K562 (cell line): Measurements from ENCODE around the gene CHST12. TPM values are rescaled to one million over a fixed set of nuclear protein-coding genes. Genes with fewer than 3 reads are reported as not detected.
A peak's percentile ranks its signal among the peaks of the same experiment; 100 is the strongest.

Source experiments
- ATAC-seq: fragments of 200-7000 bp; cut with Tn5 transposase; 3 replicates; pipeline ENCODE4 v1.9.1; 2020; ENCODE audit warnings: moderate library complexity
- BruUV-seq: library from RNA; stranded (reverse); fragments of 400-500 nt; replicated peaks from 2 replicates; lab custom pipeline; 2021; lab: Mats Ljungman, UMichigan
- CTCF ChIA-PET: fragments of 300-600 bp; formaldehyde crosslinking; extraction: SDS; loops from one replicate; lab custom pipeline; 2021; ENCODE audit warnings: low intra/inter-chr PET ratio; lab: Yijun Ruan, JAX
- POLR2A ChIA-PET: fragments of 300-600, 350-650 bp; sonication (Branson Sonifier 250); formaldehyde crosslinking; extraction: SDS; loops from one replicate; lab custom pipeline; 2021; ENCODE audit warnings: antibody characterized with exemption, inconsistent platforms; lab: Yijun Ruan, JAX
- DNase-seq, 4 experiments: peaks; one replicate each; pipeline versions ENCODE4 v3.0.0 to v3.0.0-alpha.2; 2011 to 2018; ENCODE audit warnings: low spot score in 3 of 4, mixed read lengths in 3 of 4; ENCODE audit errors: extremely low read depth in 1 of 4
- FAIRE-seq: peaks from 2 replicates; lab custom pipeline; 2011; peaks lifted over from hg19 to GRCh38; lab: Jason Lieb, UNC
- H2AFZ ChIP-seq: 2 replicates; pipeline ENCODE4 v1.6.0; 2011; ENCODE audit warnings: low read depth, low read length, control low read depth, inconsistent platforms
- H3K27ac ChIP-seq: fragments of 200-600 bp; 3 replicates; pipeline ENCODE4 v1.8.0; 2011; ENCODE audit warnings: low read depth, mild to moderate bottlenecking, control low read depth, inconsistent platforms, low read length, moderate library complexity, mixed read lengths; ENCODE audit errors: extremely low read depth
- H3K27me3 ChIP-seq, 2 experiments: fragments of 300-600 bp in 1 of 2; 2 replicates in 1 of 2; 3 replicates in 1 of 2; pipeline versions ENCODE4 v1.6.0 to v1.8.0; 2011; ENCODE audit warnings: inconsistent platforms in 2 of 2, low read length in 2 of 2, mild to moderate bottlenecking in 1 of 2, mixed read lengths in 1 of 2, moderate library complexity in 1 of 2; ENCODE audit not compliant: control insufficient read depth in 2 of 2, insufficient read depth in 2 of 2
- H3K36me3 ChIP-seq: fragments of 300-600 bp; 3 replicates; pipeline ENCODE4 v1.8.0; 2011; ENCODE audit warnings: mild to moderate bottlenecking, low read length, inconsistent platforms; ENCODE audit not compliant: control insufficient read depth, insufficient read depth
- H3K4me1 ChIP-seq, 2 experiments: fragments of 200-600 bp in 1 of 2; replicated peaks in 1 of 2; 2 replicates in 1 of 2; 3 replicates in 1 of 2; pipeline versions ENCODE4 v1.5.1 to v1.8.0; 2011; ENCODE audit warnings: inconsistent platforms in 2 of 2, low read length in 2 of 2, mild to moderate bottlenecking in 1 of 2, mixed read lengths in 1 of 2, moderate library complexity in 1 of 2; ENCODE audit not compliant: control insufficient read depth in 2 of 2, insufficient read depth in 2 of 2
- H3K4me2 ChIP-seq: 2 replicates; pipeline ENCODE4 v1.6.1; 2011; ENCODE audit warnings: low read length, control low read depth, inconsistent platforms, mixed read lengths; ENCODE audit not compliant: insufficient read depth
- H3K4me3 ChIP-seq: fragments of 200-600 bp; sonication (generic), shearing (Covaris generic); 2 replicates; pipeline ENCODE4 v1.5.1; 2016; ENCODE audit warnings: control low read depth, inconsistent platforms
- H3K79me2 ChIP-seq: fragments of 200-600 bp; 3 replicates; pipeline ENCODE4 v1.8.0; 2011; ENCODE audit warnings: low read length, inconsistent platforms; ENCODE audit not compliant: control insufficient read depth, insufficient read depth
- H3K9ac ChIP-seq, 2 experiments: 2 replicates each; pipeline versions ENCODE4 v1.6.0 to v1.6.1; 2011; ENCODE audit warnings: low read depth in 2 of 2, low read length in 2 of 2, control low read depth in 1 of 2, inconsistent platforms in 1 of 2, mild to moderate bottlenecking in 1 of 2, mixed read lengths in 1 of 2; ENCODE audit not compliant: insufficient read depth in 1 of 2
- H3K9me1 ChIP-seq: one replicate; pipeline ENCODE4 v1.6.0; 2011; ENCODE audit warnings: inconsistent platforms, mild to moderate bottlenecking, low read length, moderate library complexity; ENCODE audit not compliant: control insufficient read depth, insufficient read depth
- H3K9me3 ChIP-seq: replicated peaks from 2 replicates; pipeline ENCODE4 v1.5.1; 2011; ENCODE audit warnings: low read depth, low read length, inconsistent platforms; ENCODE audit not compliant: control insufficient read depth, insufficient read depth
- H4K20me1 ChIP-seq: replicated peaks from 2 replicates; pipeline ENCODE4 v1.6.1; 2011; ENCODE audit warnings: low read length, inconsistent platforms, mixed read lengths; ENCODE audit not compliant: control insufficient read depth, insufficient read depth
- KLF1 ChIP-seq: fragments of 450-650 bp; IDR thresholded peaks from 2 replicates; pipeline ENCODE4 v1.6.1; 2016; ENCODE audit warnings: missing genetic modification characterization, missing compliant biosample characterization
- POLR2G ChIP-seq: fragments of 200-400 bp; formaldehyde crosslinking; IDR thresholded peaks from 2 replicates; pipeline ENCODE4 v1.6.1; 2017; ENCODE audit warnings: low read depth, mild to moderate bottlenecking, antibody characterized with exemption, low read length, moderate library complexity
- ZNF347 ChIP-seq: fragments of 450-650 bp; formaldehyde crosslinking; IDR thresholded peaks from 2 replicates; pipeline ENCODE4 v1.4.0; 2020; ENCODE audit warnings: low read depth, mild to moderate bottlenecking, moderate library complexity
- WGBS: fragments of 100-300 bp; shearing (Covaris generic); methylation state at CpG from one replicate; pipeline ENCODE4 v1.1.6; 2016; ENCODE audit warnings: low coverage, mixed read lengths; ENCODE audit not compliant: insufficient coverage; ENCODE audit errors: missing lambda C conversion rate; 5-methylcytosine and 5-hydroxymethylcytosine counted together
- in situ Hi-C: fragments of 300-500 bp; cut with MboI; formaldehyde crosslinking; loops from 4 replicates; pipeline ENCODE4 v1.15.0; 2018; ENCODE audit warnings: inconsistent platforms, mixed read lengths
- intact Hi-C: fragments of 100-400 bp; cut with micrococcal nuclease; formaldehyde crosslinking; loops from 2 replicates; pipeline ENCODE4 v1.14.2; 2022
- polyA plus RNA-seq, 8 experiments: library from polyadenylated mRNA; depleted of rRNA in 4 of 8; stranded (reverse) in 5 of 8; unstranded in 3 of 8; fragments of >200 nt; fragmentation: Nextera tagmentation in 2 of 8; fragmentation: Illumina TruSeq in 1 of 8; extraction: Ambion mirVana in 2 of 8; extraction: Trizol in 1 of 8; gene quantifications; 2 replicates each; pipeline versions ENCODE4 v1.2.1 to v1.2.3, GENCODE V29; 2011 to 2014; ENCODE audit warnings: inconsistent platforms in 1 of 8, missing spikeins in 1 of 8
- total RNA-seq, 7 experiments: library from RNA; depleted of rRNA in 6 of 7; stranded (reverse); fragments of >200 nt in 6 of 7; fragmentation: Illumina TruSeq in 2 of 7; extraction: Trizol in 2 of 7; gene quantifications; 2 replicates each; pipeline versions ENCODE4 v1.2.1 to v1.2.3, GENCODE V29; 2011 to 2021; ENCODE audit warnings: low replicate concordance in 1 of 7
- TF ChIP-seq, protein P1 (sequence below): fragments of 250-450 bp; sonication (Bioruptor Pico); IDR thresholded peaks from 2 replicates; pipeline ENCODE4 v1.4.0; 2020; ENCODE audit warnings: mild to moderate bottlenecking

CHST12 gene
- total and polyA plus RNA-seq, 9 of the 15 experiments (the other 6 are each of a cell fraction or from before 2014, with no cell fraction given) = 0.18 to 19.8 (median 3.6) TPM

DNA sequence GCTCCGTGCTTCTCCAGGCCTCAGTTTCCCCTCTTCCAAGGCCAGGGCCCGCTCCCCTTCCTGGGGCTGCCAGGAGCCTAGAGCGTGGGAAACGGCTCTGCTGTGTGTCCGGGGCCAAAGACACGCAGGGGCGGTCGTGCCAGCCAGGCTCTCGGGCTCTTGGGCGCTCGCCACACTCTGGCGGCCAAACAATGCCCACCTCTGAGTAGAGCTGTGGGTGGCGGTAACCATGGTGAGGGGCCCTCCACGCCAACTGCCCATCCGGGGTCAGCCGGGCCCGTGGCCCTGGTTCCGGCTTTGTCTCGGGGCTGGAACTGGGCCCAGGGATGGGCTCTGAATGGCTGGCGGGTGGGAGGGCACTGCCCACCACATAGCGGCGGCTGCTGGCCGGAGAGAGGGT is 56.8 kb downstream of the CHST12 start:
- Histone ChIP-seq H3K9ac (no peak overlapping the region; a peak in 1 of 4 replicates), H3K36me3 (no peaks in the 10 kb centered on the region), H3K4me2 (no peak overlapping the region), H2AFZ (no peak overlapping the region), H3K4me3 (no peak overlapping the region), H3K9me1 (no peaks in the 10 kb centered on the region), H3K79me2 (no peaks in the 10 kb centered on the region), H3K27me3 (peaks cover 2 to 15% of the 10 kb centered on the region in 2 experiments; a peak in 3 of 5 replicates), H3K9me3 (no peaks in the 10 kb centered on the region; the same call in 1 of the 2 replicates), H3K4me1 (peaks cover 0 to 9% of the 10 kb centered on the region in 2 experiments; a peak in 2 of 5 replicates), H4K20me1 (peaks cover 12% of the 10 kb centered on the region; the same call in 1 of the 2 replicates)
- DNase-seq = no peak
- intact Hi-C loops = no loop called here
- BruUV-seq = no TSS peak
- CTCF ChIA-PET = no interaction called here
- no peak for FAIRE-seq
- no peak for ATAC-seq
- WGBS = 25% methylated on average over 18 of the region's 23 CpGs
- TF ChIP-seq ZNF347 (CRISPR knock-in tag) = no peak
- TF ChIP-seq POLR2G = 0 out of 2 replicates have a peak, but pooled peaks have one; percentile 10
- TF ChIP-seq, all 486 proteins: peak for 1
- H3K27ac ChIP-seq = no peak overlapping the region
- POLR2A ChIA-PET = no interaction called here
- in situ Hi-C loops = no loop called here

DNA sequence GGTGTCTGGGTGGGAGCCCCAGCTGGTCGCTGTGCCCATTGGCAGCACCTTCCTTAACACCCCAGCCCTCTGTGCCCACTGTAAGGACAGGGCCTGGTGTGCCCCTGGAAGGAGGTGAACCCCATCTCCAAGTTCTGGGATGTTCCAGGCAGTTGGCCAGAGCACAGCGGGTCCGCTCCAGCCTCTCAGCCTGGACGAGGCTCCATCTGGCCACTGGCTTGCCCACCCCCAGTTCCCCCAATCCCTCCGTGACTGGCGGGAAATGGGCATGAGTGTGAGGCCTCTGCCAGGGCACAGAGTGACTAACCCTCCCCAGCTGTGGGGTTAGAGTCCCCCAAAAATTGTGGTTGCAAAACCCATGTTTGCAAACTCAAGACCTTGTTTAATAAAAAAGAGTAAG is 57.2 kb downstream of the CHST12 start:
- CTCF ChIA-PET = no interaction called here
- in situ Hi-C loops = no loop called here
- TF ChIP-seq KLF1 (tag) = no peak
- 0 out of 2 replicates have a peak, but pooled peaks have one; percentile 5 for TF ChIP-seq POLR2G
- TF ChIP-seq, protein P1, sequence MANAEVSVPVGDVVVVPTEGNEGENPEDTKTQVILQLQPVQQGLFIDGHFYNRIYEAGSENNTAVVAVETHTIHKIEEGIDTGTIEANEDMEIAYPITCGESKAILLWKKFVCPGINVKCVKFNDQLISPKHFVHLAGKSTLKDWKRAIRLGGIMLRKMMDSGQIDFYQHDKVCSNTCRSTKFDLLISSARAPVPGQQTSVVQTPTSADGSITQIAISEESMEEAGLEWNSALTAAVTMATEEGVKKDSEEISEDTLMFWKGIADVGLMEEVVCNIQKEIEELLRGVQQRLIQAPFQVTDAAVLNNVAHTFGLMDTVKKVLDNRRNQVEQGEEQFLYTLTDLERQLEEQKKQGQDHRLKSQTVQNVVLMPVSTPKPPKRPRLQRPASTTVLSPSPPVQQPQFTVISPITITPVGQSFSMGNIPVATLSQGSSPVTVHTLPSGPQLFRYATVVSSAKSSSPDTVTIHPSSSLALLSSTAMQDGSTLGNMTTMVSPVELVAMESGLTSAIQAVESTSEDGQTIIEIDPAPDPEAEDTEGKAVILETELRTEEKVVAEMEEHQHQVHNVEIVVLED (CRISPR knock-in tag) = no peak

More for the DNA sequence above, 57.2 kb downstream of the CHST12 start:
- no peak for FAIRE-seq
- H3K4me2 ChIP-seq = no peak overlapping the region
- peaks cover 2 to 17% of the 10 kb centered on the region in 2 experiments; a peak in 3 of 5 replicates for H3K27me3 ChIP-seq
- H3K27ac ChIP-seq = no peak overlapping the region
- no peak for DNase-seq
- intact Hi-C loops = no loop called here
- POLR2A ChIA-PET = no interaction called here
- WGBS = 9% methylated on average over 6 of the region's 6 CpGs
- no peaks in the 10 kb centered on the region for H3K36me3 ChIP-seq
- H3K79me2 ChIP-seq = no peaks in the 10 kb centered on the region
- H3K9ac ChIP-seq = peak overlapping the region in 1 of 2 experiments; percentile 64; a peak in 1 of 4 replicates
- ATAC-seq = no peak
- no peak overlapping the region for H2AFZ ChIP-seq
- no TSS peak for BruUV-seq
- no peaks in the 10 kb centered on the region; the same call in 1 of the 2 replicates for H3K9me3 ChIP-seq
- H3K9me1 ChIP-seq = no peaks in the 10 kb centered on the region
- no peak overlapping the region for H3K4me3 ChIP-seq
- H4K20me1 ChIP-seq = peaks cover 12% of the 10 kb centered on the region; the same call in 1 of the 2 replicates
- H3K4me1 ChIP-seq = peaks cover 0 to 9% of the 10 kb centered on the region in 2 experiments; a peak in 2 of 5 replicates
